Measurements from ENCODE around the gene SRR.
A peak's percentile ranks its signal among the peaks of the same experiment; 100 is the strongest.
"Not testable (repeated sequence)": the region's sequence is repeated elsewhere in the genome, so short reads cannot be mapped to it uniquely, and the experiment has no call there.

Gene SRR, protein sequence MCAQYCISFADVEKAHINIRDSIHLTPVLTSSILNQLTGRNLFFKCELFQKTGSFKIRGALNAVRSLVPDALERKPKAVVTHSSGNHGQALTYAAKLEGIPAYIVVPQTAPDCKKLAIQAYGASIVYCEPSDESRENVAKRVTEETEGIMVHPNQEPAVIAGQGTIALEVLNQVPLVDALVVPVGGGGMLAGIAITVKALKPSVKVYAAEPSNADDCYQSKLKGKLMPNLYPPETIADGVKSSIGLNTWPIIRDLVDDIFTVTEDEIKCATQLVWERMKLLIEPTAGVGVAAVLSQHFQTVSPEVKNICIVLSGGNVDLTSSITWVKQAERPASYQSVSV

DNA sequence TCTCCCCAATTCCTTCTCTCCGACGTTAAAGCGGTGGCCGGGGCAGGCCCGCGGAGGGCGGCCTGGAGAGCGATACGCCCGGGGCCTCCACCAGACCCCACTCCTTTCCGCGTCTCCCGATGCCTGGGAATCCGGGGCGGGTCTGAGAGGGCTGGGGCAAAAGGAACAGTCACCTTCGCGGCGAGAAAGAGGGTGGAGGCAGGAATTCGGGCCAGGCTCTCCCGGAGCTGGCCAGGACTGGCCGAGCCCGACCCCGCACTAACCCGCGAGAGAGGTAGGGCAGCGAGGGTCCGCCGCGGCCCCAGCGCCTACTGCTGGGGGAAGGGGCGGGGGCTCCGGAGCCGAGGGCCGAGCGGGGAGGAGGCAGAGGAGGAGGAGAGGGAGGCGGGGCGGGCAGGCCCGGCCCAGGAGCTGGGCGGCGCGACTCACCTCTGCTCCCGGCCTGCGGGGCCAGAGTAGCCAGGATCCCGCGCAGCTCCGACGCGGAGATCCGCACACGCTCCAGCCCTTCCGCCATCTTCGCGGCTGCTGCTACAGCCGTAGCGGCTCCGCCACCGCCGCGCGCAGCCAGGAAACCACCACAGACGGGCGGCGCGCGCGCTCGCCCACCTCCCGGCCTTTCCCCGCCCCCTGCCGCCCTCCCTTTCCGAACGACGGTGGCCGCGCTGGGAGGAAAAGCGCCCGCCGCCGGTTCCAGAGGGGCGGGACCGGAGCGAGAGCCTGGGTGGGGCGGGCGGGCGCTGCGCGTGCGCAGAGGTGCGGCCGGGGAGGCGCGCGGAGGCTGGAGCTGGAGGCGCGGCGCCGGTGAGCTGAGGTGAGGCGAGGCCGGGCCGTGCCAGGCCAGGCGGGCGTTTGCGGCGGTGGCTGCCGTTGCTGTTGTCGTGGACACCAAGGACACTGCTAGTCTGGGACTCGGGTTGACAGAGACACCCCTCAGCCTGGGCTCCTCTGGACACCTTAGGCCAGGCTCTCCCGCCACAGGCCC lies at the start of gene SRR, which contains the start of gene SMG6:
SRR (plus strand) TSS at position 747 of the 985 bp plus-strand sequence. CDS start 11,611 bp downstream, outside the sequence.
SMG6 (minus strand) TSS at position 582 of the 985 bp plus-strand sequence; CDS start at position 517, 65 bp downstream.
- DNase-seq (ENCODE audit: low read depth in 3 of 3, low spot score in 1 of 3): peak; percentile 90 to 94 (median 93)

DNA sequence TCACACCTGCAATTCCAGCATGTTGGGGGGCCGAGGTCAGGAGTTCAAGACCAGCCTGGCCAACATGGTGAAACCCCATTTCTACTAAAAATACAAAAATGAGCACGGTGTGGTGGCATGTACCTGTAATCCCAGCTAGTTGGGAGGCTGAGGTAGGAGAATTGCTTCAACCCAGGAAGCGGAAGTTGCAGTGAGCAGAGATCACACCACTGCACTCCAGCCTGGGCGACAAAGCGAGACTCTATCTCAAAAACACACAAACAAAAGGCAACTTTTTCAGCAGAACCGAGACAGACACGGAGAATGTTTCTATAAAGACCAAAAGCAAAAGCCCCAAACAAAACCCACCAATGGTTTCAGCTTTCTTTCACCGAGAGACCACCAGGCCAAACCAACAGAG lies 44.9 kb upstream of the SRR start:
- not testable (repeated sequence) for DNase-seq (ENCODE audit: low read depth in 3 of 3, low spot score in 1 of 3)

DNA sequence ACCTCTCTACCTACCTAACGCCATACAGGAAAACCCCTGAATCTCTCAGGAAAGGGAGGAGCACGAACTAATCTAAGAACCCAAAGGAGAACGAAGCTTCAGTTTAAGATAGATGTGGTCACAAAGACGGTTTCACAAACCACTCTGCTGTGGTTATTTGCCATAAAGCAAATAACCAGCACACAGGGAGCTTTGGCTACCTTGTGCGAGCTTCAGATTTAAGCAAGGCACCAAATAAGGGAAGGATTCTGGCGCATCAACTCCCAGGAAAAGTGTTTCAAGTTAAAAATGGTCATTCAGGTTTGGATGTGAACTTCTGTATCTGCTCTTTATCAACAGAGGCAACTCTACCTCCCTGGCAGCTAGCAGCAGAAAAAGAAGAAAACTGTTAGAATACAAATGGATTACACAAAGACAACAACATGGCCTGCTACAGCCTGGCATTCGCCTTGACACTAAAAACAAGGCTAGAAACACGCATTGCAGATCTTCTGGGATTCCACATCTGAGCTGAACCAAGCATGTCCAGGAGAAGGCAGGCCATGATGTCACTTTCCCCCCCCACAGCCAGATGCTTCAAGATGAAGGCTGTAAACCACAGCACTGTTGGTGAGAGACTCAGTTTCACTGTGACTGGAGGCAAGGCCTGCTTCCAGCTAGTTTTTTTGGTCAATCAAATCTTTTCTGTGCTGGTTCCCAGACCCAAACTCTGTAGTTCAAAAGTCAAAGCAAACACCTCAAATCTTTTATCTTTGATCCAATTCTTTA lies 43.8 kb upstream of the SRR start:
- DNase-seq (ENCODE audit: low read depth in 3 of 3, low spot score in 1 of 3): no peak

DNA sequence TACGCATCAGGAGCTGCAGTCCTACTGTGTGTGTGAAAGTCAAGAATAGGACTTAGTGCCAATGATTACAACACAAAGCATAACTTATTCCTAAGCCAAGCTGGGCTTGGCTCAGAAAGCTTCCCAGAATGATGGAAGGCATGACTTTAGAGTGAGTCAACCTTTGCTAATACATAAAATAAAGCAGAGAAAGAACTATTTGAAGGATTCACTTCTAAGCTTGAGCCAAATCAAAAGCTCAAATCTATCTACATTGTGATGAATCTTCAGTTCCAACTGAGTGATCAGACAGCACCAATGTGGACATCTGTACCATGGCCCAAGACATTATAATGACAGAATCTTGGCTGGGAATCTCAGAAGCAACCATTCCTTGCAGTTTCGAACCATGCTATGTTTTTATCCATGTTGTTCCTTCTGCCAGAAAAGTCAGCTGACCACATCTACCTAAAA lies 41.6 kb upstream of the SRR start:
- no peak for DNase-seq (ENCODE audit: low read depth in 3 of 3, low spot score in 1 of 3)

DNA sequence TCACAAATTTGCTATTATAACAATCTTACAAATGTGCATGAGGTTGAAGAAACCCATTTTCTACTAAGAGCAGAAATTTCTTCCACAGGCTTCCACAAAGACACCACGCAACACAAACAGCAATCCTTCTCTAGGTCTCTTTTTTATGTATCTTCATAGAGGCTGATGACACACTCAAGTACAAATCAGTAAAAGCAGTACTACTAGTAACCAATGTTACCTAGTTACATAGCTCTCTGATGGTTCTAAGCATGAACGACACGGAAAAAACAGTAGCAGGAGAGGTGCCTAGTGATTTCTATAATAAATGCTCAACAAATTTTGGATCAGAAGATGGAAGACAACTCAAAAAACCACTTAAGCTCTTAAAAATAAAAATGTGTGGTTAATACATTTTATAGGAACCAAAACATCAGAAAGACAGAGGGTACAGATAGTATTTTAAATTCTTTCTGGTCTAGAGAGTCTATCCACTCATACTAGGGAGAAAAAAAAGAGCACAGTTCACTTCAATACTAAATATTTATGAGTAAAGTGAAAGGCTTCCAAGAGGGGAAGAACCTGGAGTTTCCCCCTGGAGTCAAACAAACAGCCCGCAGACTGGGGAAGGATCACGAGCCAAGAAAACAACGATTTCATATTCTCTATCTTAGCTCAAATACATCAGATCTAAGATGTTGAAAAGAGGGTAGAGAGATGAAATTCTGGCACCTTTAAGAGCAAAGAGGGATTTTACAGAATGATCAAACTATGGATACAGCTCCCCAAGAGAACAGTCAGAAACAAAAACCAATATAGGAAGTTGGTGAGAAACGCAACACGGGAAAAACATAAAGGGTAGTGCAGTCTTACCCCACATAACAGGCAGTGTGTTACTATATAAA lies 40.3 kb upstream of the SRR start:
- no peak for DNase-seq (ENCODE audit: low read depth in 3 of 3, low spot score in 1 of 3)

DNA sequence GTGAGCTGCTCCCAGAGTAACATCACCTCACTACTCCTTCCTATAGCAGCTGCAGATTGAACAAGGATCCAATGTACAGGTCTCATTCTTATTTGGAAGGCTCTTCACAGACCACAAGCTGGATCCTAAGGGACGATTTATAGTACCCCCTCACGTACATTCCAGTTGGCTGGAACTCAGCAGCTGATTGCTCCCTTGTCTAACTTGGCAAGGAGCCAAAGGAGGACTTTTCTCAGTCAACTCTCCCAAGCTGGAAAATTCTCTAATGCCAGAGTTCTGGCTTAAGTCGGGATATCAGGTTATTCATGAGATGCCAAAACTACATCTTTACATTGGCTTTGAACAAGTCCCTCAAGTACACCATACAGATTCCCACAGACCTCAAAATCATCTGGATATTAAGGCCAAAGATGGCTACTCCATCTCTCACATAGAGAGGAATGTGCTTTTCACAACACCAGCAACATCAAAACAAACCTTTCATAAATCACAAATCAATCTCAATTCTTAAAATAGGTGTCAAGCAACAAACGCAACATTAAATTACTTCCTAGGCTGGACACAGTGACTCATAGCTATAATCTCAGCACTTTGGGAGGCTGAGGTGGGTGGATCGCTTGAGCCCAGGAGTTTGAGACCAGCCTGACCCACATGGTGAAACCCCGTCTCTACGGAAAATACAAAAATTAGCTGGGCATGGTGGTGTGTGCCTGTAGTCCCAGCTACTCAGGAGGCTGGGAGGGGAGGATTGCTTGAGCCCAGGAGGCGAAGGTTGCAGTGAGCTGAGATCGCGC lies 39.5 kb upstream of the SRR start:
- no peak for DNase-seq (ENCODE audit: low read depth in 3 of 3, low spot score in 1 of 3)

DNA sequence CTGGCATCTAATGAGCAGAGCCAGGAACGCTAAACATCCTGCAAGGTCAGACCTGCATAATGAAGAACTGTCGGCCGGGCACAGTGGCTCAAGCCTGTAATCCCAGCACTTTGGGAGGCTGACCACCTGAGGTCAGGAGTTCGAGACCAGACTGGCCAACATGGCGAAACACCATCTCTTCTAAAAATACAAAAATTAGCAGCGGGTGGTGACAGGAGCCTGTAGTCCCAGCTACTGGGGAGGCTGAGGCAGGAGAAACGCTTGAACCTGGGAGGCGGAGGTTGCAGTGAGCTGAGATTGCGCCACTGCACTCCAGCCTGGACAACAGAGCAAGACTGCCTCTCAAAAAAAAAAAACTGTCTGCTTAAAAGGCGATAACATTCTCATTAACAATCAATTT lies 38.6 kb upstream of the SRR start:
- DNase-seq (ENCODE audit: low read depth in 3 of 3, low spot score in 1 of 3): not testable (repeated sequence)

DNA sequence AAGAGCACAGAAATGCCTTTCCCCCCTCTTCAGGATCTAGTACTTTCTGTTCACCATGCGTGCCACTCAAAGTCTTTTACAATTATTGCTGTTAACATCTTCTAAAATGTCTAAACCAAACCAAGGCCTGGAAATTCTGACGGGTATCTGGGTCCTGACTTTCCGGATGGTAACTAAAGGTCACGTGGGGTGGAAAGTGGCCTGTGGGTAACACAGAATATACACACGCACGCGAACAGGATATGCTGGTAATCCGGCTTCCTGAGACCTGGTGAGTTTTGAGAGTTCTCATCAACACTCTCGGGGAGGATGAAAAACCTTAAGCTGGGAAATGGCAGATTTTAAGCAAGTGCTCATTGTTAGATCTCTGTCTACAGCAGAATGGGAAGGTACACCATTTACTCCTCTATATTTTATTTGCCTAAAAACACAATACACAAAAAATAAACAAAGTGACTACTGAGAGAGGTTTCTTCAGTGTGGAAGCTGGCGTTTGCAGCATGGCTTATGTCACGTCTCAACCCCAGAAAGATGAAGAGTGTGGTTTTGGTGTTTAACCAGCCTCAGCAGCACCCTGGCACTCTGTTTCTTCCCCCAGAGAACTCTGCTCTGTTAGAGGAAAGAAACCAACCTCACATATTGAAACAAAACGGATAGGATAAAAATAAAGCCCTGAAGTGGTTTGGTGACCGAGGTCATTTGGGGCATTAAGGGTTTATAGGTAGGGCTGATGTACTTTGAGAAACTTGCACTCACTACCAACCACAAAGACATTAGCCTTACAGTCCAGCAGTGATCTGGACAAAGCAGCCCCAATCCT lies 37.5 kb upstream of the SRR start:
- peak; percentile 29 to 72 (median 71) for DNase-seq (ENCODE audit: low read depth in 3 of 3, low spot score in 1 of 3)

DNA sequence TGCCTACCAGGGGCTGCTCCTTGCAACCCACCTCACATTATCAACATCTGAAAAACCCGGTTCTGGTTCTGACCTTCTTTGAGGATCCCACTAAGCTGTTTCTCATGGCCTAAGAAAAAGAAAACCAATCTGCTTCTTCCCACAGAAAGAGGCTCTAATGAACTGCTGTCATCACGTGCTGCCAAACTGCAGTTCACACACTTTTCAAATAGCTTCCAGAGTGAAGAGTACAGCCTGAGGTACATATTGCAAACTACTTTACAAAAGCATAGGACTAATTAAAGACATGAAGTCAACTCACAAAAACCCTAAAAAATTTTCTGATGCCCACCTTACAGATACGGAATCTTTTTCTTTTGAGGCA lies 36.9 kb upstream of the SRR start:
- no peak for DNase-seq (ENCODE audit: low read depth in 3 of 3, low spot score in 1 of 3)

DNA sequence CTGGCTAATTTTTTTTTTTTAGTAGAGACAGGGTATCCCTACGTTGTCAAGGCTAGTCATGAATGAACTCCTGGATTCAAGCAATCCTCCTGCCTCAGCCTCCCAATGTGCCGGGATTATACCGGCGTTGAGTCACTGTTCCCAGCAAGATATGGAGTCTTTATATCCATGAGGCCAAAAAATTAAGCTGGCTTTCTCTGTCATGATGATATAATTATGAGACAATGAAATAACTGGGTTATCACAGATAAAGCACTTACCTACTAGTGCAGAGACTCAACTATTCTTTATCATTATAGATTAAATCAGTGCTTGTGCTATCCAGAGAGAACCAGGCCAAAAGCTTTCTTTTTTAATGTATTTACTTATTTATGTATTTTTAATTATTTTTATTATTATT lies 36.4 kb upstream of the SRR start:
- no peak for DNase-seq (ENCODE audit: low read depth in 3 of 3, low spot score in 1 of 3)

DNA sequence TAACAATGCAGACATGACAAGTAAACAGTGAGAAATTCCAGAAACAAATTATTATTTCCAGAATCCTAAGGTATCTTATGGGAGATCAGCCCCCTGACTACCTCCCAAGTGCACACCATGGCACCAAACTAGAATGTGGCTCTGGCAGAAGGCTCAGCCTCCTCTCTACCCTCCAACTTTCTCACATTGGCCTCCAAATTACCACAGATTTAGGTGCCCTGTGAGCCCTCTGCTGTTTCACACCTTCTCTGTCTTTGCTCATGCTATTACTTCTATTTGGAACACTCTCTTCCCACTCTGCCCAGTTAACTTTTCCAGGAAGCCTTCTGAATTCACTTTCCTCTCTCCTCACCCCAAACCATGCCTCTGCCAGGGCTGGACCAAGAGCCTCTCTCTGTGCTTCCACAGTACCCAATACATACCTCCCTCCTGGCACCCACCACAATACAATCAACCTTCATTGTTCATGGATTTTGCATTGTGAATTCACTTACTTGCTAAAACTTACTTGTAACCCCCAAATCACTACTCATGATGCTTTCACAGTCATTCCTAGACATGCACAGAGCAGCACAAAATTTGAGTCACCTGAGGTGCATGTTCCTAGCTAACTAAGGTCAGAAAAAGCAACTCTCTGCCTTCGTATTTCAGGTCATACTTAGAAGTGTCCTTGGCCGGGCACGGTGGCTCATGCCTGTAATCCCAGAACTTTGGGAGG lies 31.6 kb upstream of the SRR start:
- no peak for DNase-seq (ENCODE audit: low read depth in 3 of 3, low spot score in 1 of 3)

DNA sequence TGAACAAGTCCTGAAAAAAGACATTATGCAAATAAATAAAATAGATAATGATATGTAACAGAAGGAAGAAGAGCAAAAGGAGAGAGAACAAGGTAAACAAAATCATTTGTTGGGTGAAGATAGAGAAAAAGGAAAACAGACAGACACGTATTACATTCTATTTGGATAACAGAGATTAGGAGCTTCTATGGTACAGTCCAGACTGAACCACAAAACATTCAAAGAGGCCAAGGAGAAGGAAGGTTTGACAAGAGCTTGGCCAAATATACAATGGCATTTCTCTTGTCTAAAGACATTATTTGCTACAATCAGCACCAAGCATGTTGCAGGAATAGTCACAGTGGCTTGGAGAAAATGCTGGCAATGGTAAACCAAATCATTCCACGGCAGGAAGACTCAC lies 29.3 kb upstream of the SRR start:
- DNase-seq (ENCODE audit: low read depth in 3 of 3, low spot score in 1 of 3): no peak

DNA sequence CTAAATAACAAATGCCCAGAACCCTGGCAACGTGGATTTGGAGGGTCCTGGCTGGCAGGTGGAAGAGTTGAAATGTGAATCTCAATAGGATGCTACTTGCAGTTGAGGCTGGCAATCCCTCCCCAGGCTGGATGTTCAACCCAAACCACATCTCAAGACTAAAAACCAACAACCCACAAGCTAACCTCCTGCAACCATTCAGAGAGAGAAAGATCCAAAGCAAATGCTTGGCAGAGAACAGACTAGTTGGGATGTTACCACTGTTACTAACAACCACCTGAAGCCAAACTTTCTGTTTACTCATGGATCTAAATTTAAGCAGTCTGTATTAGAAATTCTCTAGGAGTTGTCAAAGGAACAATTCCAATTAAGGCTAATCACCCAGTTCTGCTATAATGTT lies 28.0 kb upstream of the SRR start:
- no peak for DNase-seq (ENCODE audit: low read depth in 3 of 3, low spot score in 1 of 3)

DNA sequence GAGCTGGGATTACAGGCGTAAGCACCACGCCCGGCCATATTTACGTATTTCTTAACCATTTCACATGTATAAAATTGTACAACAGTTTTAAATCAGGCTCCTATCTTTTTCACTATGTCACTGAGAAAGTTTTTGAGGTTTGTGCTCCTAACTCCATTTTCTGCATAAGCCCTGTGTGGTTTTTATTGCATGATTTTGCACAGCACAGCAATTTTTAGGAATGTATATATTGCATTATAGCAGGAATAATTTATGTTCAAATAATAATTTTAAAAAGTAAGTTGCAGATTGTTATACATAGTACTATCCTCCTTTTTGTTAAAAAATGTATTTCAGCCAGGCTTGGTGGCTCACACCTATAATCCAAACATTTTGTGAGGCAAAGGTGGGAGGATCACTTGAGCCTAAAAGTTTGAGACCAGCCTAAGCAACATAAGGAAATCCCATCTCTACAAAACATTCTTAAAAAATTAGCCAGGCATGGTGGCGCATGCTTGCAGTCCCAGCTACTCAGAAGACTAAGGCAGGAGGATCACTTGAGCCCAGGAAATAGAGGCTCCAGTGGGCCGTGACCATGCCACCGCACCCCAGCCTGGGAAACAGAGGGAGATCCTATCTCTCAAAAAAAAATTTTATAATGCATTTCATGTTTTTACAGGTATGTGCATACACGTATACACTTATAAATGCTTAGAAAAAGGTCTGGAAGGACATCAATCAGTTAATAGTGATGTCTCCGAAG lies 26.1 kb upstream of the SRR start:
- no peak for DNase-seq (ENCODE audit: low read depth in 3 of 3, low spot score in 1 of 3)

DNA sequence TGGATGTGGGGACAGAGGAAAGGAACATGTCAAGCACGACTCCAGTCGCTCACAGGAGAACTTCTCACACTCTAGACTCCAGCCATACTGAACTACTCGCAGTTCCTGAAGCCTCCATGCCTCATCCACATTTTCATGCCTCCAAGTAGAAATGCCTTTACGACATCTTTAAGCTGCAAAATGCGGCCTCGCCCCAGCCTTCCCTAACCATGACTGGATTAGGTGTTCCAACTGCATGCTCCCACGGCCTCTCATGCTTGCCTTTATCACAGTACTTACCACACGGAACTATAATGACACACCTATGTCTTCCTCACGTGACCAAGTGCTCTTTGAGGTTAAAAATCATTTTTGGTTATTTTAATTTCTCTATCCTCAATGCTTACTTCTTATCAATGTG lies 24.0 kb upstream of the SRR start:
- no peak for DNase-seq (ENCODE audit: low read depth in 3 of 3, low spot score in 1 of 3)

DNA sequence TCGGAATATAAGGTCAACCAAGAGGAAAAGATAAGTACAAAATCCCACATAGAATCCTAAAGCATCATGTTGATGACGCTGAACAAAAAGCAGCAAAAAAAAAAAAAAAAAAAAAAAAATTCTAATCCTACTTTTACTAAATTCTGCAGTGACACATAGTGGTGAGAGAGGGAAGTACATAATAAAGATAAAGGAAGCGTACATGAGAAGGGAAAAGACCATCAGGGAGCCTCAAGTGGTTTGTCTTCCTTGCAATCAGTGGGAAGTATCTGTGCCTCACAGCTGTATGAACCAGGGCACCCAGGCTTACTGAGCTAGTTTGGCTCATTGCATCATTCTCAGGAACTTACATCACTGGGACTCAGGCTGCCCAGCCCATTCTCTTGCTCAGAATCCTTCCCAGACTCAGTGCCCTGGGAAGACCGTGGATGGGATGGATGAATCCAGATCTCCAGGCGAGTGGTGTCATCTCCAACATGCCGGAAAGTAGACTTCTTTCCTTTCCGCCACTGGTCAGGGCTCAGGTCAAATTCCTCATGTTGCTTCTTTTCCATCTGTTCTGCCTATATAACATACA lies 21.4 kb upstream of the SRR start:
- no peak for DNase-seq (ENCODE audit: low read depth in 3 of 3, low spot score in 1 of 3)

DNA sequence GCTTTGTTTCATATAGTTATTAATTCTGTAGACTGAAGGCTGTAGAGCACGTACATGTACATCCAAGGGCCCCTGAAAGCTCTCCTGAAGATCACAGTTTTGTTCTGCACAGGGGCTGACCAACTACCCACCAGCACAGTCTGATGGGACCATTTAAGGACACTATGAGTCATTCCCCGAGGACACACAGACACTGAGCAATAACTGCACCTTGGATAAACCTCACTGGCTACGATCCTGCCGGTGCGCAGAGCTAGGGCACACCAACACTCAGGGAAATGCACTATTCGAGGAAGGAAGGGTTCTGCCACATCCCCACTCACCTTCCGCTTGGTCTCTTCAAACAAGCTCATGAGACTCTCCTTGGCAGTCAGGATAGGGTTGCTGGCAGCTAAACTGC lies 20.4 kb upstream of the SRR start:
- DNase-seq (ENCODE audit: low read depth in 3 of 3, low spot score in 1 of 3): no peak
